ENCODE results near the gene CPT1B.
"Not testable (repeated sequence)": the region's sequence is repeated elsewhere in the genome, so short reads cannot be mapped to it uniquely, and the experiment has no call there.

CPT1B gene

GRCh38 chr22:50577987-50578775, at the start of gene CPT1B:
TSS of gene CPT1B (minus strand) at chr22:50578427. CDS start at chr22:50577915, 512 bp downstream.
- DNase-seq (ENCODE audit: low read depth in 2 of 2): no peak

- no peak for DNase-seq (ENCODE audit: low read depth in 2 of 2)
Measured at GRCh38 chr22:50626850-50627641, 48.8 kb upstream of the CPT1B start.

- DNase-seq (ENCODE audit: low read depth in 2 of 2): no peak
Measured at GRCh38 chr22:50626314-50626849, 48.2 kb upstream of the CPT1B start.

- no peak for DNase-seq (ENCODE audit: low read depth in 2 of 2)
Measured at GRCh38 chr22:50625568-50626313, 47.5 kb upstream of the CPT1B start.

- DNase-seq (ENCODE audit: low read depth in 2 of 2): no peak
Measured at GRCh38 chr22:50625131-50625567, 46.9 kb upstream of the CPT1B start.

- no peak for DNase-seq (ENCODE audit: low read depth in 2 of 2)
Measured at GRCh38 chr22:50624347-50625130, 46.3 kb upstream of the CPT1B start.

GRCh38 chr22:50622723-50623327, 44.6 kb upstream of the CPT1B start:
- no peak for DNase-seq (ENCODE audit: low read depth in 2 of 2)

GRCh38 chr22:50621948-50622722, 43.9 kb upstream of the CPT1B start:
- no peak for DNase-seq (ENCODE audit: low read depth in 2 of 2)

GRCh38 chr22:50621356-50621880, 43.2 kb upstream of the CPT1B start:
- no peak for DNase-seq (ENCODE audit: low read depth in 2 of 2)

- DNase-seq (ENCODE audit: low read depth in 2 of 2): no peak
Measured at GRCh38 chr22:50620593-50621355, 42.5 kb upstream of the CPT1B start.

- not testable (repeated sequence) for DNase-seq (ENCODE audit: low read depth in 2 of 2)
Measured at GRCh38 chr22:50614296-50614695, 36.1 kb upstream of the CPT1B start.

- DNase-seq (ENCODE audit: low read depth in 2 of 2): no peak
Measured at GRCh38 chr22:50613291-50613981, 35.2 kb upstream of the CPT1B start.

GRCh38 chr22:50612528-50613221, 34.4 kb upstream of the CPT1B start:
- no peak for DNase-seq (ENCODE audit: low read depth in 2 of 2)

- DNase-seq (ENCODE audit: low read depth in 2 of 2): no peak
Measured at GRCh38 chr22:50612168-50612527, 33.9 kb upstream of the CPT1B start.

GRCh38 chr22:50611341-50612060, 33.3 kb upstream of the CPT1B start:
- no peak for DNase-seq (ENCODE audit: low read depth in 2 of 2)

- no peak for DNase-seq (ENCODE audit: low read depth in 2 of 2)
Measured at GRCh38 chr22:50610581-50610980, 32.4 kb upstream of the CPT1B start.

GRCh38 chr22:50610041-50610451, 31.8 kb upstream of the CPT1B start:
- no peak for DNase-seq (ENCODE audit: low read depth in 2 of 2)

Data from fibroblast of skin of left quadriceps (primary cell).